ENCODE data around the gene KRT78. TPM values are rescaled to one million over a fixed set of nuclear protein-coding genes. Genes with fewer than 3 reads are reported as not detected.

The KRT78 gene
- total and polyA plus RNA-seq, 2 of the 13 experiments (the other 11 are each of a cell fraction or from before 2014, with no cell fraction given), result not detected

GRCh38 chr12:52825961-52826360 lies 22.8 kb downstream of the KRT78 start:
- intact Hi-C loops (cut with micrococcal nuclease; ENCODE audit: unreplicated experiment), result no loop called here
- TF ChIP-seq ZKSCAN5 (CRISPR knock-in tag; IDR thresholded peaks at IDR 0.05) (no peak), FOSL1 (CRISPR knock-in tag; IDR thresholded peaks at IDR 0.05; ENCODE audit: borderline replicate concordance) (no peak), NBN (conservative IDR thresholded peaks at IDR 0.05) (no peak), GTF2F1 (IDR thresholded peaks at IDR 0.05; ENCODE audit: low read length) (no peak), JUNB (CRISPR knock-in tag; IDR thresholded peaks at IDR 0.05; ENCODE audit: borderline replicate concordance) (no peak), ARID3A (IDR thresholded peaks at IDR 0.05; ENCODE audit: low read depth, low read length) (no peak), PAWR (CRISPR knock-in tag; IDR thresholded peaks at IDR 0.05; ENCODE audit: borderline replicate concordance) (no peak), ZNF563 (CRISPR knock-in tag; IDR thresholded peaks at IDR 0.05) (no peak), ZNF746 (CRISPR knock-in tag; IDR thresholded peaks at IDR 0.05) (no peak), ASH2L (IDR thresholded peaks at IDR 0.05; ENCODE audit: insufficient read length, low read depth, low read length) (no peak), ZBTB4 (CRISPR knock-in tag; IDR thresholded peaks at IDR 0.05; ENCODE audit: borderline replicate concordance) (no peak), GZF1 (CRISPR knock-in tag; IDR thresholded peaks at IDR 0.05) (no peak), DNMT1 (CRISPR knock-in tag; IDR thresholded peaks at IDR 0.05) (no peak)
- TF ChIP-seq, protein P1, sequence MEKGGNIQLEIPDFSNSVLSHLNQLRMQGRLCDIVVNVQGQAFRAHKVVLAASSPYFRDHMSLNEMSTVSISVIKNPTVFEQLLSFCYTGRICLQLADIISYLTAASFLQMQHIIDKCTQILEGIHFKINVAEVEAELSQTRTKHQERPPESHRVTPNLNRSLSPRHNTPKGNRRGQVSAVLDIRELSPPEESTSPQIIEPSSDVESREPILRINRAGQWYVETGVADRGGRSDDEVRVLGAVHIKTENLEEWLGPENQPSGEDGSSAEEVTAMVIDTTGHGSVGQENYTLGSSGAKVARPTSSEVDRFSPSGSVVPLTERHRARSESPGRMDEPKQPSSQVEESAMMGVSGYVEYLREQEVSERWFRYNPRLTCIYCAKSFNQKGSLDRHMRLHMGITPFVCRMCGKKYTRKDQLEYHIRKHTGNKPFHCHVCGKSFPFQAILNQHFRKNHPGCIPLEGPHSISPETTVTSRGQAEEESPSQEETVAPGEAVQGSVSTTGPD (CRISPR knock-in tag; IDR thresholded peaks at IDR 0.05), result no peak
- peaks cover 9% of the 10 kb centered on the region for H3K4me1 ChIP-seq (ENCODE audit: insufficient read depth, low read length)
- H3K9ac ChIP-seq (ENCODE audit: insufficient read depth, low read depth, low read length), result no peak overlapping the region
- FAIRE-seq, result no peak
- ChIA-PET CTCF (ENCODE audit: low intra/inter-chr PET ratio, low total read pairs) (no interaction called here), POLR2A (no interaction called here)
- no peak for ATAC-seq
- H3K4me2 ChIP-seq (ENCODE audit: low read depth, low read length), result no peak overlapping the region
- no peaks in the 10 kb centered on the region for H3K79me2 ChIP-seq (ENCODE audit: insufficient read depth, low read length)
- H3K27ac ChIP-seq (ENCODE audit: extremely low read length, insufficient read depth, low read length), result no peak overlapping the region
- H3K27me3 ChIP-seq (ENCODE audit: control insufficient read depth in 1 of 2, insufficient read depth in 2 of 2, low read length in 2 of 2), result peaks cover 1 to 24% of the 10 kb centered on the region in 2 experiments; a peak in 3 of 5 replicates
- no peaks in the 10 kb centered on the region for H3K36me3 ChIP-seq (replicated peaks in 1 of 2; ENCODE audit: control insufficient read depth in 1 of 2, insufficient read depth in 2 of 2, low read length in 2 of 2)
- no peak overlapping the region for H2AFZ ChIP-seq (ENCODE audit: low read length)
- no peaks in the 10 kb centered on the region for H3K9me3 ChIP-seq (ENCODE audit: low read length)
- DNase-seq (ENCODE audit: low spot score), result no peak
- H4K20me1 ChIP-seq (ENCODE audit: insufficient read depth, low read length), result no peaks in the 10 kb centered on the region
- no peak overlapping the region for H3K4me3 ChIP-seq (replicated peaks in 1 of 3; ENCODE audit: insufficient read depth in 1 of 3, low read depth in 2 of 3, low read length in 3 of 3)
- BruUV-seq (replicated peaks), result no TSS peak
- in situ Hi-C loops (cut with HindIII; ENCODE audit: extremely low pct_ligation_motif_present, low pct_unique_long_range_greater_than_20kb), result no loop called here
- WGBS (ENCODE audit: low lambda C conversion rate), result 22% methylated on average over 4 of the region's 4 CpGs
